Parathyroid adenoma (tissue), 2 donors: Measurements from ENCODE around the gene NANOS3.

Experiments used
- H2AFZ ChIP-seq: fragments of 300-600 bp; sonication (generic); one replicate; pipeline ENCODE4 v1.7.0; 2017; ENCODE audit warnings: antibody characterized with exemption, mild to moderate bottlenecking
- H3K27ac ChIP-seq: fragments of 300-600 bp; sonication (generic); one replicate; pipeline ENCODE4 v1.7.0; 2017
- H3K27me3 ChIP-seq: fragments of 300-600 bp; sonication (generic); one replicate; pipeline ENCODE4 v1.7.0; 2017; ENCODE audit warnings: low read length; ENCODE audit not compliant: control insufficient read depth, insufficient read depth
- H3K36me3 ChIP-seq: fragments of 300-600 bp; sonication (generic); one replicate; pipeline ENCODE4 v1.7.0; 2017; ENCODE audit warnings: low read length; ENCODE audit not compliant: control insufficient read depth, insufficient read depth
- H3K4me1 ChIP-seq: fragments of 300-600 bp; sonication (generic); one replicate; pipeline ENCODE4 v1.7.0; 2017; ENCODE audit warnings: control low read depth
- H3K4me2 ChIP-seq: fragments of 300-600 bp; sonication (generic); one replicate; pipeline ENCODE4 v1.7.0; 2017; ENCODE audit warnings: low read length
- H3K4me3 ChIP-seq: fragments of 300-600 bp; sonication (generic); one replicate; pipeline ENCODE4 v1.7.0; 2017; ENCODE audit warnings: low read depth, low read length
- H3K79me2 ChIP-seq: fragments of 300-600 bp; sonication (generic); one replicate; pipeline ENCODE4 v1.7.0; 2017; ENCODE audit warnings: control low read depth
- H3K9ac ChIP-seq: fragments of 300-600 bp; sonication (generic); one replicate; pipeline ENCODE4 v1.7.0; 2017; ENCODE audit warnings: mild to moderate bottlenecking
- H3K9me3 ChIP-seq: fragments of 300-600 bp; sonication (generic); one replicate; pipeline ENCODE4 v1.7.0; 2017; ENCODE audit warnings: low read length; ENCODE audit not compliant: control insufficient read depth
- CTCF ChIP-seq: fragments of 300-600 bp; sonication (generic); IDR thresholded peaks from one replicate; pipeline ENCODE4 v1.7.0; 2017; ENCODE audit warnings: antibody characterized with exemption, mild to moderate bottlenecking
- donor health status: primary hyperparathyroidism.

Gene NANOS3

GRCh38 chr19:13882836-13883235, 5.9 kb downstream of the NANOS3 start:
- H2AFZ ChIP-seq = no peak overlapping the region
- no peaks in the 10 kb centered on the region for H3K9me3 ChIP-seq
- H3K27ac ChIP-seq = no peak overlapping the region
- no peaks in the 10 kb centered on the region for H3K79me2 ChIP-seq
- H3K9ac ChIP-seq = no peak overlapping the region
- H3K4me2 ChIP-seq = no peak overlapping the region
- H3K4me1 ChIP-seq = peaks cover 7% of the 10 kb centered on the region
- H3K27me3 ChIP-seq = no peaks in the 10 kb centered on the region
- no peaks in the 10 kb centered on the region for H3K36me3 ChIP-seq
- no peak for TF ChIP-seq CTCF
- H3K4me3 ChIP-seq = no peak overlapping the region

- Histone ChIP-seq H3K36me3 (no peaks in the 10 kb centered on the region), H2AFZ (no peak overlapping the region), H3K27me3 (no peaks in the 10 kb centered on the region), H3K4me3 (no peak overlapping the region), H3K4me1 (peaks cover 7% of the 10 kb centered on the region), H3K79me2 (no peaks in the 10 kb centered on the region), H3K27ac (no peak overlapping the region), H3K9ac (no peak overlapping the region), H3K4me2 (no peak overlapping the region), H3K9me3 (no peaks in the 10 kb centered on the region)
- TF ChIP-seq CTCF = no peak
Measured at GRCh38 chr19:13883516-13884064, 6.7 kb downstream of the NANOS3 start.

GRCh38 chr19:13884726-13885591, 8.0 kb downstream of the NANOS3 start:
- no peak overlapping the region for H2AFZ ChIP-seq
- H3K4me2 ChIP-seq = no peak overlapping the region
- peaks cover 3% of the 10 kb centered on the region for H3K4me1 ChIP-seq
- no peaks in the 10 kb centered on the region for H3K79me2 ChIP-seq
- H3K9ac ChIP-seq = no peak overlapping the region
- H3K27ac ChIP-seq = no peak overlapping the region
- no peaks in the 10 kb centered on the region for H3K9me3 ChIP-seq
- H3K36me3 ChIP-seq = no peaks in the 10 kb centered on the region
- H3K4me3 ChIP-seq = no peak overlapping the region
- no peaks in the 10 kb centered on the region for H3K27me3 ChIP-seq
- no peak for TF ChIP-seq CTCF

GRCh38 chr19:13885826-13886365, 9.0 kb downstream of the NANOS3 start:
- Histone ChIP-seq H3K36me3 (no peaks in the 10 kb centered on the region), H2AFZ (no peak overlapping the region), H3K79me2 (no peaks in the 10 kb centered on the region), H3K27me3 (no peaks in the 10 kb centered on the region), H3K9ac (no peak overlapping the region), H3K4me1 (peaks cover 3% of the 10 kb centered on the region), H3K4me3 (no peak overlapping the region), H3K27ac (no peak overlapping the region), H3K9me3 (no peaks in the 10 kb centered on the region), H3K4me2 (no peak overlapping the region)
- TF ChIP-seq CTCF = no peak
